Measurements from ENCODE around the gene CLPSL2. TPM values are rescaled to one million over a fixed set of nuclear protein-coding genes. Genes with fewer than 3 reads are reported as not detected.

The CLPSL2 gene
- total RNA-seq, 2 donors from 2014 or later: not detected

GRCh38 chr6:35794536-35795452 is 18.4 kb downstream of the CLPSL2 start:
- no peak for TF ChIP-seq POLR2A (IDR thresholded peaks at IDR 0.05)
- no peak for TF ChIP-seq CTCF (IDR thresholded peaks at IDR 0.05)
- Histone ChIP-seq H3K36me3 (replicated peaks in 1 of 2; ENCODE audit: insufficient read depth in 1 of 2, low read depth in 2 of 2) (peaks cover 0 to 10% of the 10 kb centered on the region in 2 donors), H3K4me1 (peaks cover 45% of the 10 kb centered on the region), H3K9me3 (no peaks in the 10 kb centered on the region), H3K27ac (peak overlapping the region; percentile 92 to 100 (median 97)), H3K27me3 (no peaks in the 10 kb centered on the region), H3K4me3 (peak overlapping the region; percentile 68 to 79)
- DNase-seq: peak; percentile 51 to 77 (median 62)
- 48 to 51% methylated on average over 17 of the region's 17 CpGs for WGBS, 2 donors
- no peak for ATAC-seq
- intact Hi-C loops (cut with DNase I): no loop called here

- H3K4me3 ChIP-seq: peak overlapping the region; percentile 68 to 79
- peak; percentile 39 to 63 (median 46) for DNase-seq
- H3K27ac ChIP-seq: peak overlapping the region; percentile 92 to 100 (median 97)
Observed at GRCh38 chr6:35795453-35796071, 19.2 kb downstream of the CLPSL2 start.

GRCh38 chr6:35796236-35796635 is 19.8 kb downstream of the CLPSL2 start:
- peaks cover 45% of the 10 kb centered on the region for H3K4me1 ChIP-seq
- no peak for ATAC-seq
- H3K9me3 ChIP-seq: no peaks in the 10 kb centered on the region
- DNase-seq: peak in 3 of 4 donors; percentile 15 to 25 (median 23)
- H3K36me3 ChIP-seq (replicated peaks in 1 of 2; ENCODE audit: insufficient read depth in 1 of 2, low read depth in 2 of 2): peaks cover 0 to 10% of the 10 kb centered on the region in 2 donors
- intact Hi-C loops (cut with DNase I): no loop called here
- H3K27me3 ChIP-seq: no peaks in the 10 kb centered on the region
- 30% methylated on average over 4 of the region's 4 CpGs for WGBS, 2 donors
- TF ChIP-seq POLR2A (IDR thresholded peaks at IDR 0.05) (no peak), CTCF (IDR thresholded peaks at IDR 0.05) (no peak)
- H3K27ac ChIP-seq: peak overlapping the region; percentile 92 to 100 (median 97)
- H3K4me3 ChIP-seq: peak overlapping the region; percentile 68 to 79

More at GRCh38 chr6:35795453-35796071, 19.2 kb downstream of the CLPSL2 start:
- ATAC-seq: no peak
- Histone ChIP-seq H3K4me1 (peaks cover 45% of the 10 kb centered on the region), H3K36me3 (replicated peaks in 1 of 2; ENCODE audit: insufficient read depth in 1 of 2, low read depth in 2 of 2) (peaks cover 0 to 10% of the 10 kb centered on the region in 2 donors), H3K27me3 (no peaks in the 10 kb centered on the region), H3K9me3 (no peaks in the 10 kb centered on the region)
- TF ChIP-seq POLR2A (IDR thresholded peaks at IDR 0.05) (no peak), CTCF (IDR thresholded peaks at IDR 0.05) (no peak)
- WGBS, 2 donors: 41 to 50% methylated on average over 11 of the region's 11 CpGs
- intact Hi-C loops (cut with DNase I): no loop called here

GRCh38 chr6:35797837-35798526 is 21.6 kb downstream of the CLPSL2 start:
- no peaks in the 10 kb centered on the region for H3K9me3 ChIP-seq
- no peak for TF ChIP-seq POLR2A (IDR thresholded peaks at IDR 0.05)
- TF ChIP-seq CTCF (IDR thresholded peaks at IDR 0.05): peak in 1 of 7 experiments; percentile 22
- DNase-seq: peak; percentile 97 to 99 (median 98)
- H3K27ac ChIP-seq: peak overlapping the region; percentile 92 to 100 (median 97)
- H3K4me3 ChIP-seq: no peak overlapping the region
- peaks cover 46% of the 10 kb centered on the region for H3K4me1 ChIP-seq
- 34 to 43% methylated on average over 8 of the region's 8 CpGs for WGBS, 2 donors
- intact Hi-C loops (cut with DNase I): no loop called here
- peaks cover 0 to 10% of the 10 kb centered on the region in 2 donors for H3K36me3 ChIP-seq (replicated peaks in 1 of 2; ENCODE audit: insufficient read depth in 1 of 2, low read depth in 2 of 2)
- peak; percentile 67 for ATAC-seq
- H3K27me3 ChIP-seq: no peaks in the 10 kb centered on the region

All from body of pancreas (tissue), 4 donors.